HCT116 (cell line): Measurements from ENCODE around the gene TMTC2. TPM values are rescaled to one million over a fixed set of nuclear protein-coding genes. Genes with fewer than 3 reads are reported as not detected.

Experiments
- ATAC-seq: fragments of 200-7000 bp; cut with Tn5 transposase; 2 replicates; pipeline ENCODE4 v1.9.1; 2020; ENCODE audit warnings: mild to moderate bottlenecking, moderate library complexity
- BruUV-seq: library from RNA; stranded (reverse); fragments of 400-500 nt; replicated peaks from 2 replicates; lab custom pipeline; 2021; lab: Mats Ljungman, UMichigan
- CTCF ChIA-PET: fragments of 300-600 bp; sonication (Branson Sonifier 250); formaldehyde crosslinking; loops from one replicate; lab custom pipeline; 2021; ENCODE audit warnings: antibody characterized with exemption; lab: Charles Lee
- POLR2A ChIA-PET: fragments of 300-600, 350-600 bp; sonication (Branson Sonifier 250); formaldehyde crosslinking; loops from one replicate; lab custom pipeline; 2021; ENCODE audit warnings: antibody characterized with exemption; lab: Charles Lee
- RAD21 ChIA-PET, 2 experiments: fragments of 300-600 bp; sonication (Branson Sonifier 250); formaldehyde crosslinking; loops; one replicate each; lab custom pipeline; 2023; ENCODE audit warnings: low total read pairs in 2 of 2; ENCODE audit not compliant: uncharacterized antibody in 2 of 2, unreplicated experiment in 2 of 2, low non-redundant PET in 1 of 2; lab: Charles Lee
- DNase-seq: peaks from one replicate; pipeline ENCODE4 v3.0.0-alpha.2; 2010; ENCODE audit warnings: low read depth, low spot score
- H2AFZ ChIP-seq: fragments of 200-600 bp; shearing (Covaris generic), sonication (generic); 2 replicates; pipeline ENCODE4 v1.6.1; 2017; ENCODE audit warnings: low read depth, mixed run types, mixed read lengths, antibody characterized with exemption, low read length; ENCODE audit not compliant: poor library complexity, severe bottlenecking
- H3K27ac ChIP-seq: 2 replicates; pipeline ENCODE4 v1.5.1; 2012; ENCODE audit warnings: low read depth, low read length
- H3K27me3 ChIP-seq: fragments of 200-600 bp; sonication (generic); 2 replicates; pipeline ENCODE4 v1.6.1; 2016; ENCODE audit warnings: mixed run types, low read length, mixed read lengths; ENCODE audit not compliant: insufficient read depth
- H3K36me3 ChIP-seq, 2 experiments: fragments of 200-500 bp in 1 of 2; fragments of 200-600 bp in 1 of 2; sonication (Bioruptor generic) in 1 of 2; sonication (generic) in 1 of 2; 2 replicates each; pipeline versions ENCODE4 v1.5.1 to v1.6.1; 2014 to 2016; ENCODE audit warnings: low read length in 2 of 2, inconsistent platforms in 1 of 2, mixed read lengths in 1 of 2, mixed run types in 1 of 2; ENCODE audit not compliant: insufficient read depth in 2 of 2, control insufficient read depth in 1 of 2
- H3K4me1 ChIP-seq, 2 experiments: fragments of 200-600 bp in 1 of 2; sonication (generic) in 1 of 2; 2 replicates each; pipeline versions ENCODE4 v1.5.1 to v1.6.1; 2012 to 2017; ENCODE audit warnings: low read length in 2 of 2, inconsistent platforms in 1 of 2, mild to moderate bottlenecking in 1 of 2, mixed read lengths in 1 of 2, mixed run types in 1 of 2, moderate library complexity in 1 of 2; ENCODE audit not compliant: insufficient read depth in 2 of 2, control insufficient read depth in 1 of 2
- H3K4me2 ChIP-seq: fragments of 200-600 bp; sonication (generic); 2 replicates; pipeline ENCODE4 v1.6.1; 2017; ENCODE audit warnings: mixed run types, low read length, mixed read lengths
- H3K4me3 ChIP-seq, 2 experiments: fragments of 200-600 bp in 1 of 2; sonication (generic) in 1 of 2; replicated peaks in 1 of 2; 2 replicates each; pipeline ENCODE4 v1.5.1; 2011 to 2016; ENCODE audit warnings: low read length in 2 of 2, control low read depth in 1 of 2, low read depth in 1 of 2, mild to moderate bottlenecking in 1 of 2, mixed read lengths in 1 of 2, mixed run types in 1 of 2
- H3K79me2 ChIP-seq: fragments of 200-600 bp; sonication (generic); 2 replicates; pipeline ENCODE4 v1.6.1; 2017; ENCODE audit warnings: mild to moderate bottlenecking, mixed run types, low read length, moderate library complexity, mixed read lengths; ENCODE audit not compliant: insufficient read depth
- H3K9ac ChIP-seq: fragments of 200-600 bp; sonication (generic); 2 replicates; pipeline ENCODE4 v1.6.1; 2016; ENCODE audit warnings: low read length, mixed read lengths
- H3K9me2 ChIP-seq: fragments of 200-600 bp; sonication (generic), shearing (Covaris generic); 2 replicates; pipeline ENCODE4 v1.6.1; 2017; ENCODE audit warnings: mixed run types, mild to moderate bottlenecking, moderate library complexity; ENCODE audit not compliant: insufficient read depth
- H3K9me3 ChIP-seq, 2 experiments: fragments of 200-500 bp in 1 of 2; fragments of 200-600 bp in 1 of 2; sonication (Bioruptor generic) in 1 of 2; sonication (generic) in 1 of 2; 2 replicates each; pipeline ENCODE4 v1.6.1; 2014 to 2017; ENCODE audit warnings: low read length in 2 of 2, mixed read lengths in 2 of 2, inconsistent platforms in 1 of 2, low read depth in 1 of 2, mild to moderate bottlenecking in 1 of 2, mixed run types in 1 of 2, moderate library complexity in 1 of 2; ENCODE audit not compliant: control insufficient read depth in 1 of 2, insufficient read depth in 1 of 2
- H4K20me1 ChIP-seq: fragments of 200-600 bp; sonication (generic), shearing (Covaris generic); 2 replicates; pipeline ENCODE4 v1.6.1; 2017; ENCODE audit warnings: mixed run types, mild to moderate bottlenecking, moderate library complexity; ENCODE audit not compliant: insufficient read depth
- EGR1 ChIP-seq: IDR thresholded peaks from 2 replicates; pipeline ENCODE4 v1.6.1; 2012; ENCODE audit warnings: low read depth
- EZH2 ChIP-seq: fragments of 200-600 bp; sonication (generic); IDR thresholded peaks from 2 replicates; pipeline ENCODE4 v1.6.1; 2017; ENCODE audit warnings: antibody characterized with exemption, mixed run types
- EZH2phosphoT487 ChIP-seq: fragments of 200-600 bp; IDR thresholded peaks from 2 replicates; pipeline ENCODE4 v1.6.1; 2018; ENCODE audit warnings: antibody characterized with exemption, borderline replicate concordance
- SRF ChIP-seq: IDR thresholded peaks from 2 replicates; pipeline ENCODE4 v1.6.1; 2012; ENCODE audit warnings: low read depth
- ZFX ChIP-seq: fragments of 450-650 bp; IDR thresholded peaks from 2 replicates; pipeline ENCODE4 v1.6.1; 2017
- ZNF274 ChIP-seq: fragments of 200-500 bp; sonication (Bioruptor generic); IDR thresholded peaks from 2 replicates; pipeline ENCODE4 v1.6.1; 2014; ENCODE audit warnings: mild to moderate bottlenecking, low read depth, low read length, inconsistent platforms
- intact Hi-C: fragments of 100-400 bp; cut with micrococcal nuclease; formaldehyde crosslinking; loops from 2 replicates; pipeline ENCODE4 v1.10.0; 2022
- total RNA-seq: library from RNA; stranded (reverse); gene quantifications from one replicate; pipeline ENCODE4 v1.2.1, GENCODE V29; 2021; ENCODE audit not compliant: unreplicated experiment
- TF ChIP-seq, protein P1 (sequence below): IDR thresholded peaks from 2 replicates; pipeline ENCODE4 v1.6.1; 2011; ENCODE audit warnings: mild to moderate bottlenecking, low read length, moderate library complexity; ENCODE audit not compliant: insufficient replicate concordance; ENCODE audit errors: extremely low read depth

The TMTC2 gene
- total RNA-seq, 1 experiment from 2014 or later, result 11.5 TPM

DNA sequence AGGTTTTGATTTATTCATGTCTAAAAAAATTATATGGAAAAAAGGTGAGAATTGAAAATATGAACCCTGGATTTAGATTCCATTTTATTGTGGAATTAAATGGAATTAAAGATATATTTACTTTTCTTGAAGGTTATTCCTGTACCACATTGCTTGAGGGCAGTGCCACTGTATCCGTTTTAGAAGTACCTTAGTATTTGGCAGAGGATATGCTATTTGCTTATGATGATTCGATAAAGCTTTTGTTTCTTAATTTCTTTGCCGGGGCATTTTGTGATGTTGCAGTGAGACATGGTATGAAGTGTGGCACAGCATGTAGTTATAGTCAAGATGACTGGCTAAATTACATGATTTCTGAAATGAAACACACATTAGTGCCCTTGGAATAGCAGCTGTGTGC, 7.6 kb downstream of the TMTC2 start:
- Histone ChIP-seq H3K36me3 (no peaks in the 10 kb centered on the region), H3K9ac (no peak overlapping the region), H3K4me3 (no peak overlapping the region), H3K9me2 (no peaks in the 10 kb centered on the region), H3K4me1 (no peaks in the 10 kb centered on the region), H3K9me3 (no peaks in the 10 kb centered on the region), H3K27ac (no peak overlapping the region), H2AFZ (no peak overlapping the region), H3K27me3 (no peaks in the 10 kb centered on the region), H4K20me1 (no peaks in the 10 kb centered on the region), H3K4me2 (no peak overlapping the region), H3K79me2 (no peaks in the 10 kb centered on the region)
- TF ChIP-seq EZH2phosphoT487 (no peak), ZFX (no peak), EGR1 (no peak), ZNF274 (no peak), SRF (no peak), EZH2 (no peak)
- ATAC-seq (no peak), DNase-seq (no peak)
- intact Hi-C loops, result no loop called here
- ChIA-PET RAD21 (no interaction called here), POLR2A (no interaction called here), CTCF (no interaction called here)
- no TSS peak for BruUV-seq

DNA sequence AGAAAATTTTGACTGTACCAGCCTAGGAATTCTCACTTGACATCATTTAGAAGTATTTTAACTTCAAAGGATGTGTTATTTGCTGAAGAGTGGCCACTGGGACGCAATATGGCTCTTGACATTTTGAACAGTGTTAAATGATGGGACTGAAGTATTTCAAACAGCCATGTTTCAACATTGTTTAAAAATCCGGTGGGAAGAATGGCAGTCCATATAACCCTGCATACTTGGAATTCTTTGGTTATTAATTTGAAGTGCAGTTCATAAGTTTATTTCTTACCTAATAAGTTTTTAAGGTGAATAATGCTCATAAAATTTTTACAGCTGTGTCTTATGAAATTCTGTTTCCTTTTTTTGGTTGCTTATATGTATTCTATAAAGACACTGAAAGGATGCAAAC, 8.3 kb downstream of the TMTC2 start:
- ChIA-PET CTCF (no interaction called here), POLR2A (no interaction called here), RAD21 (no interaction called here)
- no peak for DNase-seq
- no peaks in the 10 kb centered on the region for H3K36me3 ChIP-seq
- H3K4me1 ChIP-seq, result no peaks in the 10 kb centered on the region
- H3K4me3 ChIP-seq, result no peak overlapping the region
- no TSS peak for BruUV-seq
- H4K20me1 ChIP-seq, result no peaks in the 10 kb centered on the region
- no peaks in the 10 kb centered on the region for H3K9me3 ChIP-seq
- H3K79me2 ChIP-seq, result no peaks in the 10 kb centered on the region
- no peak overlapping the region for H3K27ac ChIP-seq
- H3K9ac ChIP-seq, result no peak overlapping the region
- H3K4me2 ChIP-seq, result no peak overlapping the region
- H3K27me3 ChIP-seq, result no peaks in the 10 kb centered on the region
- H3K9me2 ChIP-seq, result no peaks in the 10 kb centered on the region
- intact Hi-C loops, result no loop called here
- no peak for TF ChIP-seq EZH2
- TF ChIP-seq, protein P1, sequence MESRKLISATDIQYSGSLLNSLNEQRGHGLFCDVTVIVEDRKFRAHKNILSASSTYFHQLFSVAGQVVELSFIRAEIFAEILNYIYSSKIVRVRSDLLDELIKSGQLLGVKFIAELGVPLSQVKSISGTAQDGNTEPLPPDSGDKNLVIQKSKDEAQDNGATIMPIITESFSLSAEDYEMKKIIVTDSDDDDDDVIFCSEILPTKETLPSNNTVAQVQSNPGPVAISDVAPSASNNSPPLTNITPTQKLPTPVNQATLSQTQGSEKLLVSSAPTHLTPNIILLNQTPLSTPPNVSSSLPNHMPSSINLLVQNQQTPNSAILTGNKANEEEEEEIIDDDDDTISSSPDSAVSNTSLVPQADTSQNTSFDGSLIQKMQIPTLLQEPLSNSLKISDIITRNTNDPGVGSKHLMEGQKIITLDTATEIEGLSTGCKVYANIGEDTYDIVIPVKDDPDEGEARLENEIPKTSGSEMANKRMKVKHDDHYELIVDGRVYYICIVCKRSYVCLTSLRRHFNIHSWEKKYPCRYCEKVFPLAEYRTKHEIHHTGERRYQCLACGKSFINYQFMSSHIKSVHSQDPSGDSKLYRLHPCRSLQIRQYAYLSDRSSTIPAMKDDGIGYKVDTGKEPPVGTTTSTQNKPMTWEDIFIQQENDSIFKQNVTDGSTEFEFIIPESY, result no peak
- no peak overlapping the region for H2AFZ ChIP-seq
- ATAC-seq, result no peak
